Endothelial cell of umbilical vein (primary cell): Measurements from ENCODE around the gene SCYL1. TPM values are rescaled to one million over a fixed set of nuclear protein-coding genes. Genes with fewer than 3 reads are reported as not detected.

Source experiments
- BruUV-seq: library from RNA; stranded (reverse); fragments of 400-500 nt; replicated peaks from 2 replicates; lab custom pipeline; 2021; lab: Mats Ljungman, UMichigan
- CTCF ChIA-PET: fragments of 300-600, 350-600 bp; sonication (Branson Sonifier 250); formaldehyde crosslinking; loops from one replicate; lab custom pipeline; 2021; ENCODE audit warnings: antibody characterized with exemption, inconsistent platforms; lab: Charles Lee
- POLR2A ChIA-PET: fragments of 300-600, 350-600 bp; sonication (Branson Sonifier 250); formaldehyde crosslinking; loops from one replicate; lab custom pipeline; 2021; ENCODE audit warnings: antibody characterized with exemption, inconsistent platforms; lab: Charles Lee
- DNase-seq: peaks from one replicate; pipeline ENCODE4 v3.0.0-alpha.2; 2011; ENCODE audit warnings: low read depth, low spot score
- FAIRE-seq: peaks from 2 replicates; lab custom pipeline; 2011; peaks lifted over from hg19 to GRCh38; lab: Jason Lieb, UNC
- H2AFZ ChIP-seq: 2 replicates; pipeline ENCODE4 v1.6.0; 2012; ENCODE audit warnings: low read depth, low read length, control low read depth, inconsistent platforms
- H3K27ac ChIP-seq: 2 replicates; pipeline ENCODE4 v1.5.1; 2011; ENCODE audit warnings: low read depth, mild to moderate bottlenecking, control low read depth, low read length, moderate library complexity; ENCODE audit not compliant: insufficient read depth
- H3K27me3 ChIP-seq, 2 experiments: 2 replicates each; pipeline versions ENCODE4 v1.6.0 to v1.6.1; 2011; ENCODE audit warnings: low read length in 2 of 2, mixed read lengths in 1 of 2; ENCODE audit not compliant: control insufficient read depth in 2 of 2, insufficient read depth in 2 of 2
- H3K36me3 ChIP-seq, 2 experiments: 2 replicates in 1 of 2; 3 replicates in 1 of 2; pipeline ENCODE4 v1.5.1; 2011; ENCODE audit warnings: low read length in 2 of 2, mild to moderate bottlenecking in 1 of 2, moderate library complexity in 1 of 2; ENCODE audit not compliant: control insufficient read depth in 2 of 2, insufficient read depth in 2 of 2; ENCODE audit errors: extremely low read depth in 1 of 2
- H3K4me1 ChIP-seq: 3 replicates; pipeline ENCODE4 v1.5.1; 2011; ENCODE audit warnings: mild to moderate bottlenecking, low read length; ENCODE audit not compliant: control insufficient read depth, insufficient read depth; ENCODE audit errors: extremely low read depth
- H3K4me2 ChIP-seq: 2 replicates; pipeline ENCODE4 v1.6.1; 2011; ENCODE audit warnings: low read length, control low read depth, mixed read lengths; ENCODE audit not compliant: insufficient read depth
- H3K4me3 ChIP-seq, 3 experiments: fragments of 200-600 bp in 1 of 3; sonication (generic), shearing (Covaris generic) in 1 of 3; replicated peaks in 1 of 3; 2 replicates each; pipeline ENCODE4 v1.5.1; 2011 to 2016; ENCODE audit warnings: control low read depth in 3 of 3, low read length in 3 of 3, mild to moderate bottlenecking in 2 of 3, inconsistent platforms in 1 of 3, low read depth in 1 of 3, moderate library complexity in 1 of 3; ENCODE audit not compliant: insufficient read depth in 1 of 3
- H3K79me2 ChIP-seq: 2 replicates; pipeline ENCODE4 v1.6.0; 2012; ENCODE audit warnings: low read length, inconsistent platforms; ENCODE audit not compliant: control insufficient read depth, insufficient read depth
- H3K9ac ChIP-seq: replicated peaks from 2 replicates; pipeline ENCODE3; 2011; ENCODE audit warnings: low read length, control low read depth; ENCODE audit not compliant: insufficient read depth; ENCODE audit errors: extremely low read depth
- H3K9me1 ChIP-seq: replicated peaks from 3 replicates; pipeline ENCODE4 v1.6.0; 2011; ENCODE audit warnings: mild to moderate bottlenecking, low read length; ENCODE audit not compliant: control insufficient read depth, insufficient read depth; ENCODE audit errors: extremely low read depth
- H3K9me3 ChIP-seq: replicated peaks from 2 replicates; pipeline ENCODE4 v1.5.1; 2012; ENCODE audit warnings: low read length, inconsistent platforms; ENCODE audit not compliant: control insufficient read depth, insufficient read depth
- H4K20me1 ChIP-seq: replicated peaks from 2 replicates; pipeline ENCODE3; 2011; ENCODE audit warnings: mild to moderate bottlenecking, low read length; ENCODE audit not compliant: control insufficient read depth, insufficient read depth; ENCODE audit errors: extremely low read depth
- EZH2 ChIP-seq: IDR thresholded peaks from 2 replicates; pipeline ENCODE4 v1.6.1; 2012; ENCODE audit warnings: borderline replicate concordance, low read depth, mild to moderate bottlenecking, moderate library complexity, low read length, inconsistent platforms; ENCODE audit not compliant: severe bottlenecking
- FOS ChIP-seq: IDR thresholded peaks from 2 replicates; pipeline ENCODE4 v1.6.1; 2011; ENCODE audit warnings: mild to moderate bottlenecking, low read length, moderate library complexity, borderline replicate concordance; ENCODE audit not compliant: insufficient read depth
- GATA2 ChIP-seq: IDR thresholded peaks from 2 replicates; pipeline ENCODE4 v1.7.0; 2011; ENCODE audit warnings: low read depth, mild to moderate bottlenecking, moderate library complexity, mixed read lengths, low read length; ENCODE audit not compliant: insufficient read length, insufficient read depth
- JUN ChIP-seq: IDR thresholded peaks from 2 replicates; pipeline ENCODE4 v1.6.1; 2011; ENCODE audit warnings: borderline replicate concordance, low read depth; ENCODE audit not compliant: insufficient read length, insufficient read depth
- MAX ChIP-seq: IDR thresholded peaks from 2 replicates; pipeline ENCODE4 v1.6.1; 2011; ENCODE audit not compliant: insufficient read depth, insufficient read length
- MYC ChIP-seq: IDR thresholded peaks from one replicate; pipeline ENCODE4 v1.6.1; 2011; ENCODE audit warnings: mild to moderate bottlenecking, low read depth, low read length
- POLR2A ChIP-seq: IDR thresholded peaks from 2 replicates; pipeline ENCODE4 v1.6.1; 2012; ENCODE audit warnings: low read depth, mild to moderate bottlenecking, control low read depth, low read length
- POLR2AphosphoS5 ChIP-seq: IDR thresholded peaks from 2 replicates; pipeline ENCODE4 v1.6.1; 2012; ENCODE audit warnings: low read depth, mild to moderate bottlenecking, control low read depth, low read length, moderate library complexity; ENCODE audit not compliant: insufficient read depth
- dilution Hi-C: fragments of 300-500 bp; cut with MboI; formaldehyde crosslinking; loops from one replicate; pipeline ENCODE4 v1.15.0; 2019; ENCODE audit warnings: low sequenced_read_pairs; ENCODE audit not compliant: extremely low pct_ligation_motif_present
- intact Hi-C: fragments of 100-400 bp; cut with micrococcal nuclease; formaldehyde crosslinking; loops from one replicate; pipeline ENCODE4 v1.10.0; 2022
- polyA plus RNA-seq, 4 experiments: library from polyadenylated mRNA; depleted of rRNA in 3 of 4; stranded (reverse) in 3 of 4; unstranded in 1 of 4; fragments of >200 nt; gene quantifications; 2 replicates each; pipeline versions ENCODE4 v1.2.1 to v1.2.3, GENCODE V29; 2011 to 2012; ENCODE audit warnings: missing spikeins in 1 of 4
- total RNA-seq: library from RNA; stranded (reverse); gene quantifications from 2 replicates; pipeline ENCODE4 v1.2.3, GENCODE V29; 2021
- TF ChIP-seq, protein P1 (sequence below), 2 donors: IDR thresholded peaks; 1 replicate in 1 of 2; 2 replicates in 1 of 2; pipeline ENCODE4 v1.5.1; 2011; ENCODE audit warnings: low read length in 2 of 2, mild to moderate bottlenecking in 2 of 2, moderate library complexity in 2 of 2, control low read depth in 1 of 2, inconsistent platforms in 1 of 2, low read depth in 1 of 2; ENCODE audit not compliant: insufficient read depth in 1 of 2; ENCODE audit errors: extremely low read depth in 1 of 2

SCYL1 gene
- total and polyA plus RNA-seq, 2 donors (not counting 3 experiments of a cell fraction or from before 2014, with no cell fraction given), result 88.2 to 126 TPM

GRCh38 chr11:65482306-65482850, 42.5 kb upstream of the SCYL1 start:
- Histone ChIP-seq H3K4me1 (peaks cover 21% of the 10 kb centered on the region), H3K4me2 (no peak overlapping the region), H3K36me3 (no peaks in the 10 kb centered on the region), H3K4me3 (no peak overlapping the region), H3K27me3 (no peaks in the 10 kb centered on the region), H3K9me3 (no peaks in the 10 kb centered on the region), H4K20me1 (no peaks in the 10 kb centered on the region), H2AFZ (no peak overlapping the region), H3K79me2 (peaks cover 10% of the 10 kb centered on the region), H3K9me1 (no peaks in the 10 kb centered on the region), H3K27ac (no peak overlapping the region), H3K9ac (no peak overlapping the region)
- TF ChIP-seq MAX, result no peak
- TF ChIP-seq POLR2A, result no peak
- TF ChIP-seq, protein P1, sequence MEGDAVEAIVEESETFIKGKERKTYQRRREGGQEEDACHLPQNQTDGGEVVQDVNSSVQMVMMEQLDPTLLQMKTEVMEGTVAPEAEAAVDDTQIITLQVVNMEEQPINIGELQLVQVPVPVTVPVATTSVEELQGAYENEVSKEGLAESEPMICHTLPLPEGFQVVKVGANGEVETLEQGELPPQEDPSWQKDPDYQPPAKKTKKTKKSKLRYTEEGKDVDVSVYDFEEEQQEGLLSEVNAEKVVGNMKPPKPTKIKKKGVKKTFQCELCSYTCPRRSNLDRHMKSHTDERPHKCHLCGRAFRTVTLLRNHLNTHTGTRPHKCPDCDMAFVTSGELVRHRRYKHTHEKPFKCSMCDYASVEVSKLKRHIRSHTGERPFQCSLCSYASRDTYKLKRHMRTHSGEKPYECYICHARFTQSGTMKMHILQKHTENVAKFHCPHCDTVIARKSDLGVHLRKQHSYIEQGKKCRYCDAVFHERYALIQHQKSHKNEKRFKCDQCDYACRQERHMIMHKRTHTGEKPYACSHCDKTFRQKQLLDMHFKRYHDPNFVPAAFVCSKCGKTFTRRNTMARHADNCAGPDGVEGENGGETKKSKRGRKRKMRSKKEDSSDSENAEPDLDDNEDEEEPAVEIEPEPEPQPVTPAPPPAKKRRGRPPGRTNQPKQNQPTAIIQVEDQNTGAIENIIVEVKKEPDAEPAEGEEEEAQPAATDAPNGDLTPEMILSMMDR (IDR thresholded peaks at IDR 0.05; ENCODE audit: extremely low read depth in 1 of 2, insufficient read depth in 1 of 2, low read depth in 1 of 2, low read length in 2 of 2), result no peak
- no peak for TF ChIP-seq POLR2AphosphoS5
- no peak for TF ChIP-seq MYC
- no peak for TF ChIP-seq GATA2
- TF ChIP-seq FOS, result no peak
- TF ChIP-seq EZH2, result no peak
- TF ChIP-seq JUN, result no peak
- intact Hi-C loops (no loop called here), dilution Hi-C loops (no loop called here)
- BruUV-seq, result no TSS peak
- CTCF ChIA-PET, result interaction anchor here (0.9 to 7.9 kb wide), 2 partner anchors 12 to 167 kb away, joined by 3 to 247 read pairs; partner anchors contain the start of gene MALAT1
- no peak for DNase-seq
- POLR2A ChIA-PET, result interaction anchor here (0.8 to 1.6 kb wide), 6 partner anchors 10 to 60 kb away, joined by 5 to 49 read pairs (median 8); partner anchors contain the start of genes MALAT1 and NEAT1
- no peak for FAIRE-seq
